GM21529 (cell line): ENCODE measurements around the gene SLC28A1.
"Not testable (repeated sequence)": the region's sequence is repeated elsewhere in the genome, so short reads cannot be mapped to it uniquely, and the experiment has no call there.

Experiments used
- ATAC-seq: cut with Tn5 transposase; IDR thresholded peaks from one replicate; pipeline ENCODE4 v1.9.1; 2021; ENCODE audit not compliant: unreplicated experiment

SLC28A1 gene

GRCh38 chr15:84962955-84963354 is 78.5 kb downstream of the SLC28A1 start:
- no peak for ATAC-seq

DNA sequence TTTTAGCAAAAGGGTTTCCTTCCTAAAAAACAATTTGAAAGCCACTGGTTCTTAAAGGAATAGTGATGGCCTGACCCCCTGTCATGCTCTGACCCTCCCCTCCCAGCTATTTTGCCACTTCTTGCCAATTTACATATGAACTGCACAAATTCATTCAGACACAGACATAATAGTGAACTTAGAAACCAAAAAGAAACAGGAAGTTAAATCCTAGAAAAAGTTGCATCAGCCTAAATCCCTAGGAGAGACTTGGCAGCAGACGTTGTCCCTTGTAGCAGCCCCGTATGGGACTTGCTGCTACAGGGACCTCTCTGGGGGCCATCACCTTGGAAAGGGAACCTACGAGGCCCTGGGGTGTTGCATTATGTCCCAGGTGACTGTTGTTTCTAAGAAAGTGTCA is 82.9 kb downstream of the SLC28A1 start:
- ATAC-seq = no peak

GRCh38 chr15:84968301-84968700 is 83.8 kb downstream of the SLC28A1 start:
- no peak for ATAC-seq

- ATAC-seq = no peak
These were observed 84.8 kb downstream of the SLC28A1 start for GRCh38 chr15:84969257-84969656.

DNA sequence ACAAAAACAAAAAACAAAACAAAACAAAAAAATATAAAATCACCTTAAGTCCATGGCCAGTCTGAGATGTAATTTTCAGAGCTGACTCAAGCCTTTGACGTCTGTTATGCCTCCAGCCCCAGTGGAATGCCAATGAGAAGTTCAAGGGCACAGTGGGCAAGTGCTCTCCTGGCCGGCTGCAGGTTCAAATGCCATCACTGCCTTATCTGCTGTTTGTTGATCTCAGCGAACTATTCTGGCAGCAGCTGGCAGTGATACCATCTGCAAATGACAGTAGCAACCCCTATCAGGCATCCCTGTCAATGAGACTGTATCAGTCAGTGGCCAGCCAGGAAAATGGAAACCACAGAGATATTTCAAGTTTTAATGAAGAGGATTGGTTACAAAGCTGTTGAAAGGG is 86.4 kb downstream of the SLC28A1 start:
- ATAC-seq = no peak

GRCh38 chr15:84973492-84974460 is 89.3 kb downstream of the SLC28A1 start:
- no peak for ATAC-seq

- no peak for ATAC-seq
These were observed 91.4 kb downstream of the SLC28A1 start for GRCh38 chr15:84975871-84976351.

- no peak for ATAC-seq
These were observed 92.4 kb downstream of the SLC28A1 start for GRCh38 chr15:84976746-84977345.

- no peak for ATAC-seq
These were observed 95.2 kb downstream of the SLC28A1 start for GRCh38 chr15:84979651-84980050.

GRCh38 chr15:84980196-84981053 is 96.0 kb downstream of the SLC28A1 start:
- peak; percentile 52 for ATAC-seq

GRCh38 chr15:84981054-84981710 is 96.7 kb downstream of the SLC28A1 start:
- peak; percentile 59 for ATAC-seq

- peak; percentile 21 for ATAC-seq
These were observed 97.3 kb downstream of the SLC28A1 start, which contains the start of gene PDE8A for GRCh38 chr15:84981711-84982300. Gene PDE8A (plus strand): TSS chr15:84981856. CDS start chr15:84982163, 307 bp downstream.

DNA sequence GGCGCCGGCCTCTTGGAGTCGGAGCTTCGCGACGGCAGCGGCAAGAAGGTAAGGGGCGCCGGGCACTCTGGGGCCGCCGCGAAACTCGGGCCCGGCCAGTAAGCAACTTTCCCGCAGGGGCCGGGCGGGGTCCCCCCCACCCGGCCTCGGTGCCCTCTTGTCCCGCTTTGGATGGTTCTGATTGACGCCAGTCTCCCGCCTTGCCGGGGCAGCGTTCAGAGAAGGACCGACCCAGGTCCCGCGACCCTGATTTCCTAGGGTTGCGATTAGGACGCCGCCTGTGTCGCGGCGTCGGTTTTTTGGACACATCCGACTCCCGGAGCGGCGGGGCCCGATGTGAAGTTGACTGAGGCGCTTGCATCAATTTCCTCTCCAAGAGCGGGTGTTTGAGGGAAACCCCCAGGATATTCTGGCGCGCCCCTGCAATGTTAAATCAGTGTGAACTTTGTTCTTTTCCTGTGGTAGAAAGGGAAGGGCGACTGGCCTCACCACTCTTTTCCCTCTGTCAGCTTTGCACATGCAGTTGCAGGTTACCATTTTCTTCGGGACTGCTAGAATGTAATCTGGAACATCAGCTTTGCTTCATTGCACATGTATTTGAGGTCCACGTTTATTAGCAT is 97.9 kb downstream of the SLC28A1 start:
- no peak for ATAC-seq

DNA sequence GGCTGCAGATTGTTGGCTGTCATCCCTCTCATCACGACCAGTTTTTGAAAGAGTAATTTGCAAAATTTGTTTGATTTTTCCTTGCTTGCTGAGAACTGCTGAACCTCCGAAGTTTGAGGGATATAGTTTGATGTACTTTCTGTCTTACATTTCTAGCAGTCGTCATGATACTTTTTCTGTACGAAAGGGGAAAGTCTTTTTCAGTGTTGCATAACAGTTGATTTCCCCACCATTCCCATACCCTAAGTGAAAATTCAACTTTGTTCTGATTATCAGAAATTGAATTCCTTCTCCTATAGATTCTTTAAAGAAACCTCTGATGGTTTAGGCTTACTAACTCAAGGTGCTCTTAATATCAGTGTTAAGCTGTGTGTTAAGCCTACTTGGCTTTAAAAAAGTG is 98.8 kb downstream of the SLC28A1 start:
- ATAC-seq = no peak

GRCh38 chr15:84983711-84984110 is 99.2 kb downstream of the SLC28A1 start:
- no peak for ATAC-seq

DNA sequence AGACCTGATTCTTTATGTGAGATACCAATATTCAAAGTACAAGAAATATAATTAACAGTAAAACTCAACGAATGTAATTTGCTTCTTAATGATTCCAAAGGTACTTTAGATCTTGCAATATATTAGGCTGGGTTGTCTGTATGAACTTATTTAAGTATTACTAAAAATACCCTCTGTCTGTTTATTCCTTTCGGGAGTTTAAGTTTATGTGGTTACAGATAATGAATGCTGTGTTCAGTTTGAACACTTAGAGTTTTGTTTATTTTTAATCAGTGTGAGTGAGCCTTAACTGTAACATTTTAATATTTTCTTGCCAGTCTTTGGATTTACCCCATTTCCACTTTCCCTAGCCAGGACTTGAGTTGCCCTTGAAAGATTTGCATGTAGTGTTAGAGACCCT is 100.7 kb downstream of the SLC28A1 start:
- no peak for ATAC-seq

DNA sequence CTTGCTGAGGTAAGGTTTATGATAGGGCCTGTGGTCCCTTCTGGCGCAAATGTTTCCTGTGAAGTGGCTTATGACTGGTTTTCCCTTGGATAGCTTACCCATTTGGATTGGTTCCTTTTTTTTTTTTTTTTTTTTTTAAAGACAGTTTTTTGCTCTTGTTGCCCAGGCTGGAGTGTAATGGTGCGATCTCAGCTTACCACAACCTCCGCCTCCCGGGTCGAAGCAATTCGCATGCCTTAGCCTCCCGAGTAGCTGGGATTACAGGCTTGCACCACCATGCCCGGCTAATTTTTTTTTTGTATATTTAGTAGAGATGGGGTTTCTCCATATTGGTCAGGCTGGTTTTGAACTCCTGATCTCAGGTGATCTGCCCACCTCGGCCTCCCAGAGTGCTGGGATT is 102.9 kb downstream of the SLC28A1 start:
- ATAC-seq = not testable (repeated sequence)

GRCh38 chr15:84987949-84988624 is 103.6 kb downstream of the SLC28A1 start:
- peak; percentile 61 for ATAC-seq
